Astrocyte of the cerebellum (primary cell): ENCODE results near the gene ZNF785.
A peak's percentile ranks its signal among the peaks of the same experiment; 100 is the strongest.

Experiments used
- DNase-seq: peaks from one replicate; pipeline ENCODE4 v3.0.0-alpha.2; 2011; ENCODE audit warnings: low read depth
- H3K4me3 ChIP-seq: 2 replicates; pipeline ENCODE4 v1.5.1; 2011; ENCODE audit warnings: mild to moderate bottlenecking, low read depth, low read length, moderate library complexity
- in situ Hi-C: cut with HindIII; loops from 2 replicates; pipeline ENCODE4 v1.10.0; 2017; ENCODE audit warnings: low sequenced_read_pairs
- TF ChIP-seq, protein P1 (sequence below): IDR thresholded peaks from 2 replicates; pipeline ENCODE4 v1.5.1; 2012; ENCODE audit warnings: low read length, low read depth, moderate library complexity, mild to moderate bottlenecking; ENCODE audit errors: missing control alignments

The ZNF785 gene

DNA sequence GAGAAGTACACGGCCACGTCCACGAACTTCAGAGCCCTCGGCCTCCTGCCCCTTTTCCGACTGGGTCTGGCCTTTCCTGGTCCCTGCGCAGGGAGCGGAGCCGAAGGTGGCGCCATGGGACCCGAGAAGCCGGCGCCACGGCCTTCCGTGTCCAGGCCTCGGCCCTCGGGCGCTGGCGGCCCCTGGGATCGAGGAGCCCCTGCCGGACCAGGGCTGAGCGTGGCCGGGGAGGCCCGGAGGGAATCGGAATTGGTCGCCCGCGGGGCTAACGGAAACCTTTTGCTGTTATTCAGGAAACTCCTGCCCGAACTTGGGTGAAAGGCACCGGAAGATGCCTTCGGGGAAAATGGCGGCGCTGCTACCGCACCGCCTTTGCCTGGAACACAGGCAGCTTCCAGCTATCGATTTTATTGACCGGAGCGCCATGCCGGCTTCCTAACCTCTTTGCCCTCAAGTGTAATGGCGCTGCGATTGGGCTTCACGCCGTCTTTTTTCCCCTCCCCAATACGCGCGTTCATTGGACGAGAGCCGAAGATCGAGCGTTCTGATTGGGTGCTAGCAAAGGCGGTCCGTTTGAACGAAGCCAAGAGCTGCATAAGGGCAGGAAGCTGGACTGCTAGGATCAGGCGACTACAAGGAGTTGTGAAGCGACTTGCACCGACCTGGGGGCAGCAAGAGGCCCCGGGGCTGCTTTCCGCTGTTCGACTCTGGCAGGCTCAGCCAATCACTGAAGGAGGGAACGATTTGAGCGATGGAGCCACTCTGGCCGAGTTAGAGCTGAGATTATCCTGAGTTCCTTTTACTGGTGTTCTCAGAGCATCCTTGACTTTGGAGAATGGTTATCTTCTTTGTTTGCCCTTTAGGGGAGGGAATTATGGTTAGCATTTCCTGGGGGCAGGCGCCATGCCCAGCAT is 24.7 kb upstream of the ZNF785 start, which contains the start of gene ZNF689:
TSS of gene ZNF689 (minus strand) at position 464 of the 914 bp plus-strand sequence. CDS start at position 116, 348 bp downstream.
- TF ChIP-seq, protein P1, sequence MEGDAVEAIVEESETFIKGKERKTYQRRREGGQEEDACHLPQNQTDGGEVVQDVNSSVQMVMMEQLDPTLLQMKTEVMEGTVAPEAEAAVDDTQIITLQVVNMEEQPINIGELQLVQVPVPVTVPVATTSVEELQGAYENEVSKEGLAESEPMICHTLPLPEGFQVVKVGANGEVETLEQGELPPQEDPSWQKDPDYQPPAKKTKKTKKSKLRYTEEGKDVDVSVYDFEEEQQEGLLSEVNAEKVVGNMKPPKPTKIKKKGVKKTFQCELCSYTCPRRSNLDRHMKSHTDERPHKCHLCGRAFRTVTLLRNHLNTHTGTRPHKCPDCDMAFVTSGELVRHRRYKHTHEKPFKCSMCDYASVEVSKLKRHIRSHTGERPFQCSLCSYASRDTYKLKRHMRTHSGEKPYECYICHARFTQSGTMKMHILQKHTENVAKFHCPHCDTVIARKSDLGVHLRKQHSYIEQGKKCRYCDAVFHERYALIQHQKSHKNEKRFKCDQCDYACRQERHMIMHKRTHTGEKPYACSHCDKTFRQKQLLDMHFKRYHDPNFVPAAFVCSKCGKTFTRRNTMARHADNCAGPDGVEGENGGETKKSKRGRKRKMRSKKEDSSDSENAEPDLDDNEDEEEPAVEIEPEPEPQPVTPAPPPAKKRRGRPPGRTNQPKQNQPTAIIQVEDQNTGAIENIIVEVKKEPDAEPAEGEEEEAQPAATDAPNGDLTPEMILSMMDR, result no peak
- DNase-seq, result peak; percentile 97
- in situ Hi-C loops, result no loop called here
- H3K4me3 ChIP-seq, result peak within 1 kb of the TSS; percentile 66

DNA sequence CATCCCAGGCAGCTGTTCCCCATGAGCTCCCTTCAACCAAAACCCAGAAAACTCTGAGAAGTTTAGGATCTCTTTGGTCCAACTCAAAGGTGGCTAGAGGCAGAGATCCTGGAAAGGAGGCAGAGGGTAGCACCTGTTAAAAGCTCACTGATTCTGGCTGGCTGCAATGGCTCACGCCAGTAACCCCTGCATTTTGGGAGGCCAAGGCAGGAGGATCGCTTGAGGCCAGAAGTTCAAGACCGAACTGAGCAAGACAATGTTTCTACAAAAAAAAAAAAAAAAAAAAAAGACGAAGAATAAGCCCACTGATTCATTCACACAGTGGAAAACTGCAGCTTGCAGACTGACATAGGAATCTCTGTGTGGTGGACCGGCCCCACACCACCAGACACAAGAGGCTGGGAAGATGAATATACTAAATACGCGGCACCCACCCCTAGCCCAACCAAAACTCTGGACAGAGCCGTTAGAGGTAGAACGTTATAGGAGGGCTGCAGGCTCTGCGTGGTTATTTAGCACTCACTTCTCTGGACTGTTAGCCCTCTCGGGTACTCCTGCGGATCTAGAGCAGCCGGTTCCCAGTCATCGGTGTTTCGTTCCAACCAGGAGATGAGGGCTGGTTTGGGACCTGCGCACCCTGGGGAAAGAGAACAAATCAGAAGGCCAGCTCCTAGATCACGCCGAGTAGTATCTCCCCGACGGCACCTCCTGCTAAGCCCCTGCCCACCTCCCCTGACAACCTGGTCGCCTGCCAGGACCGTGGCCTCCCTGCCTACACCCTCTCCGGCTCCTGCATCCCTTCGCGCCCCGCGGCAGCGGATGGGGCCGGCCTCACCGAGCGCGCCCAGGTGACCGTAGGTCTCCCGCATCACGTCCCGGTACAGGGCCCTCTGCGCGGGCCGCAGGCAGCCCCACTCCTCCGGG is 23.8 kb upstream of the ZNF785 start:
- DNase-seq, result no peak
- in situ Hi-C loops, result no loop called here
- TF ChIP-seq, protein P1, result no peak
- peak overlapping the region; percentile 66 for H3K4me3 ChIP-seq

DNA sequence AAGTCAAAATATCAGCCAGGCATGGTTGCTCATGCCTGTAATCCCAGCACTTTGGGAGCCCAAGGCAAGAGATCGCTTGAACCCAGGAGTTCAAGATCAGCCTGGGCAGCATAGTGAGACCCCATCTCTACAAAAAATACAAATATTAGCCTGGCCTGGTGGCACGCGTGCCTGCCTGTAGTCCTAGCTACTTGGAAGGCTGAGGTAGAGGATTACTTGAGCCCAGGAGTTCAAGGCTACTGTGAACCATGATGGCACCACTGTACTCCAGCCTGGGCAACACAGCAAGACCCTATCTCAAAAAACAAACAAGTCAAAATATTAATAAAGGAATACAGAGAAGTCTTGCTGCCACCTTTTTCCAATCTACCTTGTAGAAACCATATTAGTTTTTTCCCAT is 20.5 kb upstream of the ZNF785 start:
- TF ChIP-seq, protein P1, result no peak
- DNase-seq, result no peak
- H3K4me3 ChIP-seq, result no peak overlapping the region
- in situ Hi-C loops, result no loop called here

DNA sequence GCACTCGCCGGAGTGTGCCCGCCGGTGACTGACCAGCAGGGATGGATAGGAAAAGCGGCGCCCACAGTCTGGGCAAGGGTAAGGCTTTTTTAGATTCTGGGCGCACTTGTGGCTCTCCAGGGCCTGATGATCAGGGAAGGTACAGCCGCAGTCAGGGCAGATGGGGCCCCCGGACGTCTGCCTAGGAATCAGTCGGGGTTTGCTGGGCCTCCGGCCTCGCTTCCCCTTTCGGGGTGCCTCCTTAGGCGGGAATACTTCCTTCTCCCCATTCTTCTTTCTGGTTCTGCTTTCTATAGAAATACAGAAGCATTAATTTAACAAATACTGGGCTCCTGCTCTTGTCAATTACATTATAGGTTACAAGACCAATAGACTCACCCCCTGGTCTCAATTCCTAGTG is 19.7 kb upstream of the ZNF785 start:
- TF ChIP-seq, protein P1, result no peak
- H3K4me3 ChIP-seq, result no peak overlapping the region
- in situ Hi-C loops, result no loop called here

DNA sequence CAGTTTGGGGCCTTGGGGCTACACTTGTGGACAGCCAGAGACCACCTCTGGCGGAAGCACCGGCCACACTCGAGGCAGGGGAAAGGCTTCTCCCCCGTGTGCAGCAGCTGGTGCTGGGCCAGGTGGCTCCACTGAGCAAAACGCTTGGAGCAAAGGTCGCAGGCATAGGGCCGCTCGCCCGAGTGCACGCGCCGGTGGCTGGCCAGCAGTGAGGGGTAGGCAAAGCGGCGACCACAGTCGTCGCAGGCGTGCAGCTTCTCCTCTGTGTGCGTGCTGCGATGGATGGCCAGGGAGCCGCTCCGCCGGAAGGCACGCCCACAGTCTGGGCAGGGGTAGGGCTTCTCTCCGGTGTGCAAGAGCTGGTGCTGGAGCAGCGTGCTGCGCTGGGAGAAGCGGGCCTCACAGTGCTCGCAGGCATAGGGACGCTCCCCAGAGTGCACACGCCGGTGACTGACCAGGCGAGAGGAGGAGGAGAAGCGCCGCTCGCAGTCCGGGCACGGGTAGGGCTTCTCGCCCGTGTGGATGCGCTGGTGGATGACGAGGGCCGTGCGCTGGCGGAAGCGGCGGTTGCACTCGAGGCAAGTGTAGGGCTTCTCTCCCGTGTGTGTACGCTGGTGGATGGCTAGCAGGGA is 18.9 kb upstream of the ZNF785 start:
- no peak overlapping the region for H3K4me3 ChIP-seq
- no peak for DNase-seq
- in situ Hi-C loops, result no loop called here
- TF ChIP-seq, protein P1, result no peak

More for the DNA sequence above, 19.7 kb upstream of the ZNF785 start:
- no peak for DNase-seq

DNA sequence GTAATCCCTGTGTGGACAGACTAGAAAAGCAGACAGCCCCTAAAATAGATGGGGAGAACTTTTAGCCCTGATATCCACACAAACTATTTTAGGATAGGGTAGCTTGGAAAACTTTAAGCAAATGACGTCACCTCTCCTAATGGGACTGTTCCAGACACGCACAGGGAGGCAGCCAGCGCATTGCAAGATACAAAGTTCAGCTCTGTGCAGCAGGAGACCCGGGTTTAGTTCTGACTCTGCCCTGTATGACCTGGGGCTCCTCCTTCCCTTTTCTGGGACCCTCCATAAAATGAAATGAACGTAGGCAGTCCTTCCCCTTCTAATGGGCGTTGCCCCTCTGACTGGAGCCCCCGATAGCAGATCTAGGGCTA is 18.4 kb upstream of the ZNF785 start:
- TF ChIP-seq, protein P1, result no peak
- no peak overlapping the region for H3K4me3 ChIP-seq
- in situ Hi-C loops, result no loop called here
- DNase-seq, result no peak
